Muscle of leg (tissue), 11 donors: Measurements from ENCODE around the gene EVPL. TPM values are rescaled to one million over a fixed set of nuclear protein-coding genes. Genes with fewer than 3 reads are reported as not detected.
"Not testable (repeated sequence)": the region's sequence is repeated elsewhere in the genome, so short reads cannot be mapped to it uniquely, and the experiment has no call there.

Source experiments
- DNase-seq: peaks from one replicate; pipeline ENCODE4 v3.0.0; 2013
- H3K27ac ChIP-seq: one replicate; pipeline ENCODE4 v1.5.1; 2013; ENCODE audit warnings: mild to moderate bottlenecking, low read length, control low read depth
- H3K27me3 ChIP-seq: one replicate; pipeline ENCODE4 v1.6.1; 2013; ENCODE audit warnings: low read length; ENCODE audit not compliant: control insufficient read depth, insufficient read depth
- H3K36me3 ChIP-seq: one replicate; pipeline ENCODE4 v1.6.1; 2013; ENCODE audit warnings: low read length; ENCODE audit not compliant: control insufficient read depth, insufficient read depth
- H3K4me1 ChIP-seq: one replicate; pipeline ENCODE4 v1.6.1; 2013; ENCODE audit warnings: low read length; ENCODE audit not compliant: control insufficient read depth, insufficient read depth
- H3K4me3 ChIP-seq: one replicate; pipeline ENCODE4 v1.5.1; 2013; ENCODE audit warnings: low read length, control low read depth
- H3K9me3 ChIP-seq: replicated peaks from 2 replicates; pipeline ENCODE4 v1.6.1; 2013; ENCODE audit warnings: low read depth, low read length; ENCODE audit not compliant: control insufficient read depth
- WGBS: methylation state at CpG from one replicate; pipeline ENCODE4 v1.1.5; 2013; ENCODE audit warnings: missing lambda C conversion rate; ENCODE audit not compliant: insufficient coverage; 5-methylcytosine and 5-hydroxymethylcytosine counted together
- polyA plus RNA-seq, 8 donors: library from polyadenylated mRNA; unstranded; fragments of 120-200 nt; gene quantifications; one replicate each; pipeline versions ENCODE4 v1.2.1 to v1.2.3, GENCODE V29; 2013; ENCODE audit warnings: inconsistent platforms in 1 of 8, low replicate concordance in 1 of 8; ENCODE audit not compliant: insufficient read length in 8 of 8, insufficient read depth in 1 of 8
- total RNA-seq: library from RNA; stranded (reverse); fragments of 120-200 nt; gene quantifications from one replicate; pipeline ENCODE4 v1.2.4, GENCODE V29; 2013

EVPL gene
- total and polyA plus RNA-seq, 9 donors: 0.03 to 12.9 (median 0.45) TPM; not detected in 1

GRCh38 chr17:76058264-76058663 is 31.2 kb upstream of the EVPL start:
- H3K9me3 ChIP-seq, H3K4me1 ChIP-seq, H3K27ac ChIP-seq, H3K27me3 ChIP-seq, H3K4me3 ChIP-seq, DNase-seq: not testable (repeated sequence)
- peaks cover 67% of the 10 kb centered on the region for H3K36me3 ChIP-seq
- whole genome bisulfite sequencing: 80% methylated on average over 1 of the region's 6 CpGs

- DNase-seq: no peak
- Histone ChIP-seq H3K36me3 (peaks cover 71% of the 10 kb centered on the region), H3K4me1 (no peaks in the 10 kb centered on the region), H3K9me3 (no peaks in the 10 kb centered on the region), H3K27me3 (no peaks in the 10 kb centered on the region), H3K4me3 (no peak overlapping the region), H3K27ac (no peak overlapping the region)
- 83% methylated on average over 1 of the region's 3 CpGs for WGBS
These were observed 29.8 kb upstream of the EVPL start for GRCh38 chr17:76056882-76057281.

GRCh38 chr17:76054112-76054476 is 27.0 kb upstream of the EVPL start:
- DNase-seq: no peak
- Histone ChIP-seq H3K4me1 (no peaks in the 10 kb centered on the region), H3K27me3 (no peaks in the 10 kb centered on the region), H3K4me3 (no peak overlapping the region), H3K36me3 (peaks cover 69% of the 10 kb centered on the region), H3K9me3 (no peaks in the 10 kb centered on the region), H3K27ac (no peak overlapping the region)
- WGBS: 78% methylated on average over 1 of the region's 4 CpGs

GRCh38 chr17:76053246-76054111 is 26.4 kb upstream of the EVPL start:
- Histone ChIP-seq H3K27me3 (no peaks in the 10 kb centered on the region), H3K36me3 (peaks cover 70% of the 10 kb centered on the region), H3K4me3 (no peak overlapping the region), H3K27ac (no peak overlapping the region), H3K4me1 (no peaks in the 10 kb centered on the region), H3K9me3 (no peaks in the 10 kb centered on the region)
- no peak for DNase-seq
- 92% methylated on average over 7 of the region's 17 CpGs for WGBS

- no peak for DNase-seq
- Histone ChIP-seq H3K36me3 (peaks cover 69% of the 10 kb centered on the region), H3K27me3 (no peaks in the 10 kb centered on the region), H3K9me3 (no peaks in the 10 kb centered on the region), H3K27ac (no peak overlapping the region), H3K4me1 (no peaks in the 10 kb centered on the region), H3K4me3 (no peak overlapping the region)
- WGBS: 88% methylated on average over 2 of the region's 6 CpGs
These were observed 24.5 kb upstream of the EVPL start for GRCh38 chr17:76051561-76051960.

GRCh38 chr17:76050538-76051467 is 23.7 kb upstream of the EVPL start:
- no peak for DNase-seq
- no peak overlapping the region for H3K4me3 ChIP-seq
- H3K27ac ChIP-seq: no peak overlapping the region
- 93% methylated on average over 2 of the region's 11 CpGs for WGBS
- no peaks in the 10 kb centered on the region for H3K9me3 ChIP-seq
- H3K36me3 ChIP-seq: peaks cover 69% of the 10 kb centered on the region
- no peaks in the 10 kb centered on the region for H3K27me3 ChIP-seq
- no peaks in the 10 kb centered on the region for H3K4me1 ChIP-seq

- Histone ChIP-seq H3K4me1 (no peaks in the 10 kb centered on the region), H3K27me3 (no peaks in the 10 kb centered on the region), H3K27ac (no peak overlapping the region), H3K9me3 (no peaks in the 10 kb centered on the region), H3K36me3 (peaks cover 73% of the 10 kb centered on the region), H3K4me3 (no peak overlapping the region)
- WGBS: 93% methylated on average over 14 of the region's 15 CpGs
- DNase-seq: no peak
These were observed 22.9 kb upstream of the EVPL start for GRCh38 chr17:76049836-76050537.

- 75% methylated on average over 2 of the region's 3 CpGs for WGBS
- Histone ChIP-seq H3K4me3 (no peak overlapping the region), H3K4me1 (no peaks in the 10 kb centered on the region), H3K27me3 (no peaks in the 10 kb centered on the region), H3K27ac (no peak overlapping the region), H3K9me3 (no peaks in the 10 kb centered on the region), H3K36me3 (peaks cover 79% of the 10 kb centered on the region)
- no peak for DNase-seq
These were observed 22.1 kb upstream of the EVPL start for GRCh38 chr17:76049239-76049638.

- no peak for DNase-seq
- Histone ChIP-seq H3K4me3 (no peak overlapping the region), H3K36me3 (peaks cover 79% of the 10 kb centered on the region), H3K4me1 (no peaks in the 10 kb centered on the region), H3K27me3 (no peaks in the 10 kb centered on the region), H3K27ac (no peak overlapping the region), H3K9me3 (no peaks in the 10 kb centered on the region)
- WGBS: 74% methylated on average over 4 of the region's 9 CpGs
These were observed 21.6 kb upstream of the EVPL start for GRCh38 chr17:76048711-76049110.
